Measurements from ENCODE around the gene OR9Q1.

Gene OR9Q1

GRCh38 chr11:58004664-58005063 is 19.0 kb upstream of the OR9Q1 start:
- no peak overlapping the region for H3K27ac ChIP-seq
- TF ChIP-seq ZFX (IDR thresholded peaks at IDR 0.05) (no peak), CTCF (conservative IDR thresholded peaks at IDR 0.05) (no peak)

GRCh38 chr11:58006940-58007339 is 16.7 kb upstream of the OR9Q1 start:
- H3K27ac ChIP-seq: no peak overlapping the region
- TF ChIP-seq CTCF (conservative IDR thresholded peaks at IDR 0.05): no peak
- no peak for TF ChIP-seq ZFX (IDR thresholded peaks at IDR 0.05)

GRCh38 chr11:58011771-58012170 is 11.9 kb upstream of the OR9Q1 start:
- TF ChIP-seq ZFX (IDR thresholded peaks at IDR 0.05) (no peak), CTCF (conservative IDR thresholded peaks at IDR 0.05) (no peak)
- no peak overlapping the region for H3K27ac ChIP-seq

GRCh38 chr11:58024601-58025091 is 965 bp downstream of the OR9Q1 start:
- TF ChIP-seq CTCF (conservative IDR thresholded peaks at IDR 0.05) (no peak), ZFX (IDR thresholded peaks at IDR 0.05) (no peak)

GRCh38 chr11:58027341-58027740 is 3.7 kb downstream of the OR9Q1 start:
- no peak overlapping the region for H3K27ac ChIP-seq
- no peak for TF ChIP-seq ZFX (IDR thresholded peaks at IDR 0.05)
- TF ChIP-seq CTCF (conservative IDR thresholded peaks at IDR 0.05): no peak

More at GRCh38 chr11:58024601-58025091, 965 bp downstream of the OR9Q1 start:
- H3K27ac ChIP-seq: no peak overlapping the region

GRCh38 chr11:58028687-58029411 is 5.2 kb downstream of the OR9Q1 start:
- TF ChIP-seq ZFX (IDR thresholded peaks at IDR 0.05): no peak
- TF ChIP-seq CTCF (conservative IDR thresholded peaks at IDR 0.05): no peak
- no peak overlapping the region for H3K27ac ChIP-seq

- no peak for TF ChIP-seq CTCF (conservative IDR thresholded peaks at IDR 0.05)
- TF ChIP-seq ZFX (IDR thresholded peaks at IDR 0.05): no peak
- no peak within 1 kb of the TSS for H3K27ac ChIP-seq
These were observed 7.0 kb downstream of the OR9Q1 start, which contains the start of gene OR6Q1 for GRCh38 chr11:58030653-58031052. Gene OR6Q1 (plus strand): TSS chr11:58030953. CDS start chr11:58030953, 0 bp downstream.

All from C4-2B (cell line).